Heart left ventricle (tissue), 13 donors: ENCODE results near the gene KRTAP1-4.

Experiments used
- CTCF ChIP-seq, 12 donors: fragments of 200-600 bp; sonication (generic) in 4 of 12; IDR thresholded peaks; one replicate each; pipeline versions ENCODE4 v1.5.0 to v1.8.0; 2018 to 2022; ENCODE audit warnings: antibody characterized with exemption in 12 of 12, mild to moderate bottlenecking in 5 of 12
- POLR2A ChIP-seq, 2 donors: fragments of 450-650 bp; IDR thresholded peaks; one replicate each; pipeline ENCODE4 v1.6.1; 2017; ENCODE audit warnings: antibody characterized with exemption in 2 of 2, mild to moderate bottlenecking in 2 of 2, moderate library complexity in 2 of 2
- donor health status: ischemic (EF 13 %, LVEDD 7.1; RV severe dilation, severe dysfunction).
- donor health status: DM: no; HTN: yes; CAD: no.
- donor health status: DM: no; HTN: no; CAD: no.
- donor health status: ischemic (EF 25% LVEDD 6.9; RV normal size, moderate dysfunction).
- donor health status: ischemic (EF 25% LVEDD 5.7; RV mildly dilated, moderate dysfunction).
- donor health status: ischemic (EF 35%, LVEDD 5.7; RV mildly dilated, moderate dysfunction).
- donor health status: nonischemic (EF 11% LVEDD 7.7; RV severe dilation, severe dysfunction).
- donor health status: DM: yes; HTN: yes; CAD: no.
- donor health status: PGD.
- donor health status: ischemic (EF 29% LVEDD 5.4; RV normal size, mild dysfunction).
- donor health status: nonischemic (EF 23%, LVEDD 6.1; RV moderate dilation, normal function).

GRCh38 chr17:40980117-40980516, 49.9 kb downstream of the KRTAP1-4 start:
- TF ChIP-seq CTCF (IDR thresholded peaks at IDR 0.05) (no peak), POLR2A (IDR thresholded peaks at IDR 0.05) (no peak)
